Measurements from ENCODE around the gene KDELR1.

GRCh38 chr19:48386981-48387380, 4.4 kb downstream of the KDELR1 start:
- TF ChIP-seq, protein P1, sequence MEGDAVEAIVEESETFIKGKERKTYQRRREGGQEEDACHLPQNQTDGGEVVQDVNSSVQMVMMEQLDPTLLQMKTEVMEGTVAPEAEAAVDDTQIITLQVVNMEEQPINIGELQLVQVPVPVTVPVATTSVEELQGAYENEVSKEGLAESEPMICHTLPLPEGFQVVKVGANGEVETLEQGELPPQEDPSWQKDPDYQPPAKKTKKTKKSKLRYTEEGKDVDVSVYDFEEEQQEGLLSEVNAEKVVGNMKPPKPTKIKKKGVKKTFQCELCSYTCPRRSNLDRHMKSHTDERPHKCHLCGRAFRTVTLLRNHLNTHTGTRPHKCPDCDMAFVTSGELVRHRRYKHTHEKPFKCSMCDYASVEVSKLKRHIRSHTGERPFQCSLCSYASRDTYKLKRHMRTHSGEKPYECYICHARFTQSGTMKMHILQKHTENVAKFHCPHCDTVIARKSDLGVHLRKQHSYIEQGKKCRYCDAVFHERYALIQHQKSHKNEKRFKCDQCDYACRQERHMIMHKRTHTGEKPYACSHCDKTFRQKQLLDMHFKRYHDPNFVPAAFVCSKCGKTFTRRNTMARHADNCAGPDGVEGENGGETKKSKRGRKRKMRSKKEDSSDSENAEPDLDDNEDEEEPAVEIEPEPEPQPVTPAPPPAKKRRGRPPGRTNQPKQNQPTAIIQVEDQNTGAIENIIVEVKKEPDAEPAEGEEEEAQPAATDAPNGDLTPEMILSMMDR (IDR thresholded peaks at IDR 0.05) = no peak
- no peak for TF ChIP-seq POLR2A (IDR thresholded peaks at IDR 0.05)
